ENCODE results near the gene KLC1. TPM values are rescaled to one million over a fixed set of nuclear protein-coding genes. Genes with fewer than 3 reads are reported as not detected.

Gene KLC1
- total RNA-seq, result 180 and 262 TPM in 2 replicates

DNA sequence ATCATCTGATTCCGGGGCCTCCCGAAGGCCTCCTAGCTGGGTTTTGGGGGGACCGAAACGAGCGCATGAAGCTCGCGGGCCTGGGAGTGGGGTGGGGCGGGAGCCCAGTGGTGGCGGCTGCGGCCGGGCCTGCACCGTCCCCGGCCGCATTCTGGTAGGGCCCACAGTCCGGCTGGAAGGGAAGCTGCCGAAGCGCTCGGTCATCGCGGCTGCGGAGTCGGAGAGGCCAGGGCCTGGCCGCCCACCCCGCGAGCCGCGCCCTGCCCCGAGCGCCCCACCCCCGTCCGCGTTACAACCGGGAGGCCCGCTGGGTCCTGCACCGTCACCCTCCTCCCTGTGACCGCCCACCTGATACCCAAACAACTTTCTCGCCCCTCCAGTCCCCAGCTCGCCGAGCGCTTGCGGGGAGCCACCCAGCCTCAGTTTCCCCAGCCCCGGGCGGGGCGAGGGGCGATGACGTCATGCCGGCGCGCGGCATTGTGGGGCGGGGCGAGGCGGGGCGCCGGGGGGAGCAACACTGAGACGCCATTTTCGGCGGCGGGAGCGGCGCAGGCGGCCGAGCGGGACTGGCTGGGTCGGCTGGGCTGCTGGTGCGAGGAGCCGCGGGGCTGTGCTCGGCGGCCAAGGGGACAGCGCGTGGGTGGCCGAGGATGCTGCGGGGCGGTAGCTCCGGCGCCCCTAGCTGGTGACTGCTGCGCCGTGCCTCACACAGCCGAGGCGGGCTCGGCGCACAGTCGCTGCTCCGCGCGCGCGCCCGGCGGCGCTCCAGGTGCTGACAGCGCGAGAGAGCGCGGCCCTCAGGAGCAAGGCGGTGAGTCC is at the start of gene KLC1:
KLC1 (plus strand) TSS at position 528 of the 819 bp plus-strand sequence. CDS start 25,354 bp downstream, outside the sequence.

DNA sequence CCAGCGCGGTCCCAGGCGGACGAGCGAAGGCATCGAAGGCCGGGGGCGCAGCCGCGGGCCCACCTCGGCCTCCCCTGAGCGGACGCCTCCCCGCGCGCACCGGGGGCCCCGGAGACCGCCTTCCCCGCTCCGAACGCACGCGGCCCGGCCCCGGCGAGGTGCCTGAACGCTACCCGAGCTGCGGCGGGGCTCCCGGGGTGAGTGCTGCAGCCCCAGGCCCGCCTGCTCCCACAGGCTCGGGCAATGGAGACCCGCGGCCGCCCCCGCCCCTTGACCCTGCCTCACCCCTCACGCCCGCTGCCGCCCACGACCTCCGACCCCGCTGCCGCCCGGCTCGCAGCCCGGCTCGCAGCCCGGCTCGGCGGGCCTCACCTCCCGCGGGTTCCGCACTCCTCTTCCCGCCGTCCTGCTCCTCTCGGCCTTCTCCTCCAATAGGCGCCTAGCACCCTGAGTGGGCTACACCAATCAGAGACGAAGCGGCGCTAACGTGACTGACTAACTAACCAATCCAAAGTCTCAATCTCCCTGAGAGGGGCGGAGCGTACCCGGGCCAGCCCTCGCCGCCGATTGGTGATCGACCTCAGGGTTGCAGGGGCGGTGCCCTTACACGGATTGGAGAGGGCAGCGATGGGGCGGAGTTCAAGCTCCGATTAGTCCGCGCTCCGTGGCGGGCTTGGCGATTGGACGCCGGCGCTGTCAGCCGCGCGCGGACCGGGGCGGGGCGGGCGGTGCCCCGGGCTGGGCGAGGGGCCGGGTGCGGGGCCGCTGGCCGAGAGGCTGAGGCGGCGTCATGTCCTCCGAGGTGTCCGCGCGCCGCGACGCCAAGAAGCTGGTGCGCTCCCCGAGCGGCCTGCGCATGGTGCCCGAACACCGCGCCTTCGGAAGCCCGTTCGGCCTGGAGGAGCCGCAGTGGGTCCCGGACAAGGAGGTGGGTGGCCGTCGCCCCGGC is 86.3 kb downstream of the KLC1 start, which contains the start of the genes XRCC3 and ZFYVE21:
XRCC3 (minus strand) TSS at position 400 of the 949 bp plus-strand sequence. CDS start 4,364 bp downstream, outside the sequence.
ZFYVE21 (plus strand) TSS at position 759 of the 949 bp plus-strand sequence; CDS start at position 791, 32 bp downstream.

Other genes starting within 250 kb of the KLC1 start
- 68.5 and 83.3 TPM in 2 replicates for gene MARK3, start 243.8 kb upstream of the KLC1 start, total RNA-seq
- gene CKB, start 106.4 kb upstream of the KLC1 start, total RNA-seq, result 3.5 and 8.6 TPM in 2 replicates
- gene TRMT61A, start 100.0 kb upstream of the KLC1 start, total RNA-seq, result 7.1 and 7.2 TPM in 2 replicates
- 29.2 and 33.2 TPM in 2 replicates for gene BAG5, start 66.6 kb upstream of the KLC1 start, total RNA-seq
- gene COA8, start 66.3 kb upstream of the KLC1 start, total RNA-seq, result 26.2 and 29.2 TPM in 2 replicates
- 11.3 and 12.1 TPM in 2 replicates for gene XRCC3, start 86.2 kb downstream of the KLC1 start, total RNA-seq
- gene ZFYVE21, start 86.6 kb downstream of the KLC1 start, total RNA-seq, result 44.7 and 65.7 TPM in 2 replicates
- gene PPP1R13B, start 218.4 kb downstream of the KLC1 start, total RNA-seq, result 7.6 and 12.1 TPM in 2 replicates